Prostate gland (tissue), 2 donors: ENCODE measurements around the gene NSUN6.

Experiments
- POLR2AphosphoS5 ChIP-seq: sonication (generic); formaldehyde crosslinking; IDR thresholded peaks from one replicate; pipeline ENCODE4 v1.6.1; 2017; ENCODE audit warnings: antibody characterized with exemption
- TF ChIP-seq, protein P1 (sequence below), 4 experiments: fragments of 200-600 bp in 2 of 4; fragments of 450-650 bp in 2 of 4; sonication (generic) in 2 of 4; IDR thresholded peaks; 1 replicate in 3 of 4; 2 replicates in 1 of 4; pipeline ENCODE4 v1.5.1; 2016 to 2019; ENCODE audit warnings: antibody characterized with exemption in 4 of 4, mild to moderate bottlenecking in 2 of 4, moderate library complexity in 2 of 4

DNA sequence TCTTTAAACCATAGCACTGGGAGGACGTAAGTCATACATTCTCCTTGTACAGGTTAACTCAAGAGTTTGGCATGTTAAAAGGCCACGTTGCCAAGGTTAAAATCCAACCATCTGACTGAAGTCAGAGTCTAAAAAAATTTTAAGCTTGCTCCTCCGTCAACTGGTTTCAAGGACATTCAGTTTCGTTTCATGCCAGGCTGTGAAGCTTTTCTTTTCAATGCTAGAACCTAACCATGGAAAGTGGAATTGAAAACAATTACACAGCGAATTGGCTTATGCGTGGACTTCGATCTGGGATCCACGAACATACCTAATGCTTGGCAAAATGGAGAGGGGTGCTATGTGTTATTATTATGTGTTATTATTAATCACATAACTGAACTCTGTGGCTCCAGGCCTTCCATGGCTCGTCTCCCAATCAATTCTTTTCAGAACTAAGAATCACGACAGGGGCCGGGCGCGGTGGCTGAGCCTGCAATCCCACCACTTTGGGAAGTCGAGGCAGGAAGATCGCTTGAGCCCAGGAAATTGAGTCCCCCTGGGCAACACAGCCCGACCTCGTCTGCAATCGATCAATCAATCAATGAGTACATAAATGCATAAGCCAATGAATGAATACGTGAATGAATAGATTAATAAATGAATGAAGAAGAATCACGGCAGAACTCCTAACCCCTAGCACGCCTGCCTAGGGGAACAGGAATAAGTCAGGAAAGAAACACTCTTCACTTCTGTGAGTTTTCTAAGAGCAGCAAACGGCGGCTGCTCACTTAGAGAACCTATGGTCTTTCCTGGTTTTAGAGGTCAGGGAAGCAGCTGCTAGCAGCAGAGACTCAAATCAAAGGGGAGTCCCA is 7.1 kb upstream of the NSUN6 start:
- no peak for TF ChIP-seq POLR2AphosphoS5
- TF ChIP-seq, protein P1, sequence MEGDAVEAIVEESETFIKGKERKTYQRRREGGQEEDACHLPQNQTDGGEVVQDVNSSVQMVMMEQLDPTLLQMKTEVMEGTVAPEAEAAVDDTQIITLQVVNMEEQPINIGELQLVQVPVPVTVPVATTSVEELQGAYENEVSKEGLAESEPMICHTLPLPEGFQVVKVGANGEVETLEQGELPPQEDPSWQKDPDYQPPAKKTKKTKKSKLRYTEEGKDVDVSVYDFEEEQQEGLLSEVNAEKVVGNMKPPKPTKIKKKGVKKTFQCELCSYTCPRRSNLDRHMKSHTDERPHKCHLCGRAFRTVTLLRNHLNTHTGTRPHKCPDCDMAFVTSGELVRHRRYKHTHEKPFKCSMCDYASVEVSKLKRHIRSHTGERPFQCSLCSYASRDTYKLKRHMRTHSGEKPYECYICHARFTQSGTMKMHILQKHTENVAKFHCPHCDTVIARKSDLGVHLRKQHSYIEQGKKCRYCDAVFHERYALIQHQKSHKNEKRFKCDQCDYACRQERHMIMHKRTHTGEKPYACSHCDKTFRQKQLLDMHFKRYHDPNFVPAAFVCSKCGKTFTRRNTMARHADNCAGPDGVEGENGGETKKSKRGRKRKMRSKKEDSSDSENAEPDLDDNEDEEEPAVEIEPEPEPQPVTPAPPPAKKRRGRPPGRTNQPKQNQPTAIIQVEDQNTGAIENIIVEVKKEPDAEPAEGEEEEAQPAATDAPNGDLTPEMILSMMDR (IDR thresholded peaks at IDR 0.05) = no peak
